Neural progenitor cell (in vitro differentiated cells): ENCODE data around the gene GALP. TPM values are rescaled to one million over a fixed set of nuclear protein-coding genes. Genes with fewer than 3 reads are reported as not detected.

Experiments
- DNase-seq: peaks from one replicate; pipeline ENCODE4 v3.0.0-alpha.2; 2016; ENCODE audit warnings: low spot score
- H2AFZ ChIP-seq: fragments of 200-600 bp; sonication (generic); replicated peaks from 2 replicates; pipeline ENCODE4 v1.6.1; 2016; ENCODE audit warnings: antibody characterized with exemption
- H3F3A ChIP-seq: fragments of 200-600 bp; sonication (generic); 2 replicates; pipeline ENCODE4 v1.6.1; 2016; ENCODE audit warnings: antibody characterized with exemption, low read depth
- H3K27ac ChIP-seq: fragments of 200-600 bp; sonication (generic); 2 replicates; pipeline ENCODE4 v1.5.1; 2016; ENCODE audit warnings: mild to moderate bottlenecking
- H3K27me3 ChIP-seq: fragments of 200-600 bp; sonication (generic); 2 replicates; pipeline ENCODE4 v1.6.1; 2016; ENCODE audit warnings: mild to moderate bottlenecking, moderate library complexity
- H3K36me3 ChIP-seq: fragments of 200-600 bp; sonication (generic); 2 replicates; pipeline ENCODE4 v1.5.1; 2016
- H3K4me1 ChIP-seq: fragments of 200-600 bp; sonication (generic); 2 replicates; pipeline ENCODE4 v1.6.1; 2016; ENCODE audit warnings: mixed run types
- H3K4me2 ChIP-seq: fragments of 200-600 bp; sonication (generic); 2 replicates; pipeline ENCODE4 v1.6.1; 2016
- H3K4me3 ChIP-seq: fragments of 200-600 bp; sonication (generic); 2 replicates; pipeline ENCODE4 v1.5.1; 2016
- H3K79me2 ChIP-seq: fragments of 200-600 bp; sonication (generic); 2 replicates; pipeline ENCODE4 v1.6.1; 2016; ENCODE audit warnings: low read depth
- H3K9ac ChIP-seq: fragments of 200-600 bp; sonication (generic); 2 replicates; pipeline ENCODE4 v1.6.1; 2016
- H3K9me3 ChIP-seq: fragments of 200-600 bp; sonication (generic); 2 replicates; pipeline ENCODE4 v1.5.1; 2016; ENCODE audit warnings: low read depth
- H4K20me1 ChIP-seq: fragments of 200-600 bp; sonication (generic); 2 replicates; pipeline ENCODE4 v1.6.1; 2016; ENCODE audit warnings: low read depth
- H3K27ac Mint-ChIP-seq: 3 replicates; pipeline ENCODE4 v1.8.0; 2021; ENCODE audit warnings: mixed read lengths
- H3K27me3 Mint-ChIP-seq: 2 replicates; pipeline ENCODE4 v1.8.0; 2022; ENCODE audit warnings: low read depth, mild to moderate bottlenecking, inconsistent platforms, moderate library complexity, mixed read lengths; ENCODE audit not compliant: insufficient read depth
- H3K36me3 Mint-ChIP-seq: 3 replicates; pipeline ENCODE4 v1.8.0; 2021; ENCODE audit warnings: mixed read lengths
- H3K4me1 Mint-ChIP-seq: 3 replicates; pipeline ENCODE4 v1.8.0; 2021; ENCODE audit warnings: mixed read lengths
- H3K4me3 Mint-ChIP-seq: 3 replicates; pipeline ENCODE4 v1.8.0; 2021; ENCODE audit warnings: mild to moderate bottlenecking, moderate library complexity, mixed read lengths
- H3K9me3 Mint-ChIP-seq: 3 replicates; pipeline ENCODE4 v1.8.0; 2020; ENCODE audit warnings: mixed read lengths
- CTCF ChIP-seq: fragments of 200-600 bp; sonication (generic); IDR thresholded peaks from 2 replicates; pipeline ENCODE4 v1.5.1; 2017; ENCODE audit warnings: antibody characterized with exemption, mild to moderate bottlenecking
- EZH2 ChIP-seq: fragments of 200-600 bp; sonication (generic); IDR thresholded peaks from 2 replicates; pipeline ENCODE4 v1.6.1; 2017; ENCODE audit warnings: antibody characterized with exemption, mild to moderate bottlenecking, moderate library complexity
- EZH2phosphoT487 ChIP-seq: fragments of 200-600 bp; sonication (generic); IDR thresholded peaks from 2 replicates; pipeline ENCODE4 v1.6.1; 2017; ENCODE audit warnings: antibody characterized with exemption
- total RNA-seq: library from RNA; depleted of rRNA; stranded (reverse); fragments of >200 nt; gene quantifications from 2 replicates; pipeline ENCODE4 v1.2.3, GENCODE V29; 2015; ENCODE audit warnings: low replicate concordance

Gene GALP
- total RNA-seq, 1 donor from 2014 or later = 0.71 TPM

GRCh38 chr19:56145698-56146097, 30.1 kb upstream of the GALP start:
- H3K79me2 ChIP-seq = peaks cover 58% of the 10 kb centered on the region
- H3K27me3 Mint-ChIP-seq = peaks cover 6% of the 10 kb centered on the region
- DNase-seq = no peak
- no peaks in the 10 kb centered on the region for H3K9me3 ChIP-seq
- no peak overlapping the region for H2AFZ ChIP-seq
- H3K36me3 Mint-ChIP-seq = peaks cover 19% of the 10 kb centered on the region
- no peak overlapping the region for H3K4me3 ChIP-seq
- H3K9me3 Mint-ChIP-seq = peaks cover 6% of the 10 kb centered on the region
- H3K27ac ChIP-seq = no peak overlapping the region
- TF ChIP-seq CTCF (no peak), EZH2 (no peak), EZH2phosphoT487 (no peak)
- no peak overlapping the region for H3K4me2 ChIP-seq
- no peak overlapping the region for H3K27ac Mint-ChIP-seq
- H3K4me1 ChIP-seq = peaks cover 10% of the 10 kb centered on the region
- no peaks in the 10 kb centered on the region for H3K27me3 ChIP-seq
- peaks cover 20% of the 10 kb centered on the region for H3K4me1 Mint-ChIP-seq
- H3K4me3 Mint-ChIP-seq = no peak overlapping the region
- no peaks in the 10 kb centered on the region for H3K36me3 ChIP-seq
- peaks cover 6% of the 10 kb centered on the region for H3F3A ChIP-seq
- H3K9ac ChIP-seq = no peak overlapping the region
- peaks cover 22% of the 10 kb centered on the region for H4K20me1 ChIP-seq

- Histone ChIP-seq H3K36me3 (no peaks in the 10 kb centered on the region), H3K4me3 (no peak overlapping the region), H3K4me2 (no peak overlapping the region), H3K79me2 (peaks cover 56% of the 10 kb centered on the region), H3K4me1 (peaks cover 8% of the 10 kb centered on the region), H3F3A (peaks cover 7% of the 10 kb centered on the region), H3K9ac (no peak overlapping the region), H4K20me1 (peaks cover 27% of the 10 kb centered on the region), H2AFZ (no peak overlapping the region), H3K9me3 (no peaks in the 10 kb centered on the region), H3K27ac (no peak overlapping the region), H3K27me3 (no peaks in the 10 kb centered on the region)
- Mint-ChIP-seq H3K27me3 (peaks cover 6% of the 10 kb centered on the region), H3K4me3 (no peak overlapping the region), H3K4me1 (peaks cover 21% of the 10 kb centered on the region), H3K36me3 (peaks cover 19% of the 10 kb centered on the region), H3K27ac (no peak overlapping the region), H3K9me3 (peaks cover 6% of the 10 kb centered on the region)
- TF ChIP-seq EZH2 = no peak
- no peak for TF ChIP-seq CTCF
- TF ChIP-seq EZH2phosphoT487 = no peak
- DNase-seq = no peak
Observed at GRCh38 chr19:56146904-56147303, 28.9 kb upstream of the GALP start.

GRCh38 chr19:56147307-56147706, 28.5 kb upstream of the GALP start:
- no peak for DNase-seq
- Histone ChIP-seq H3K9me3 (no peaks in the 10 kb centered on the region), H3K9ac (no peak overlapping the region), H3K4me2 (no peak overlapping the region), H3F3A (peaks cover 11% of the 10 kb centered on the region), H3K27ac (no peak overlapping the region), H4K20me1 (peaks cover 31% of the 10 kb centered on the region), H3K79me2 (peaks cover 56% of the 10 kb centered on the region), H3K36me3 (no peaks in the 10 kb centered on the region), H3K4me1 (peaks cover 5% of the 10 kb centered on the region), H3K4me3 (no peak overlapping the region), H3K27me3 (no peaks in the 10 kb centered on the region), H2AFZ (no peak overlapping the region)
- Mint-ChIP-seq H3K4me1 (peaks cover 19% of the 10 kb centered on the region), H3K4me3 (no peak overlapping the region), H3K27me3 (peaks cover 6% of the 10 kb centered on the region), H3K27ac (no peak overlapping the region), H3K9me3 (peaks cover 6% of the 10 kb centered on the region), H3K36me3 (peaks cover 19% of the 10 kb centered on the region)
- TF ChIP-seq EZH2phosphoT487 = no peak
- no peak for TF ChIP-seq CTCF
- TF ChIP-seq EZH2 = no peak
